SKM-1 (cell line): ENCODE results near the gene PSMG3.
"Not testable (repeated sequence)": the region's sequence is repeated elsewhere in the genome, so short reads cannot be mapped to it uniquely, and the experiment has no call there.

ENCODE experiments used
- DNase-seq: peaks from one replicate; lab custom pipeline; 2025; ENCODE audit not compliant: unreplicated experiment; lab: John Stamatoyannopoulos, UW

PSMG3 gene

GRCh38 chr7:1597066-1597760 lies 27.4 kb upstream of the PSMG3 start:
- DNase-seq, result no peak

GRCh38 chr7:1596181-1597043 lies 26.6 kb upstream of the PSMG3 start:
- no peak for DNase-seq

- no peak for DNase-seq
Observed at GRCh38 chr7:1595636-1596035, 25.8 kb upstream of the PSMG3 start.

GRCh38 chr7:1595027-1595426 lies 25.2 kb upstream of the PSMG3 start:
- no peak for DNase-seq

- no peak for DNase-seq
Observed at GRCh38 chr7:1593904-1594421, 24.1 kb upstream of the PSMG3 start.

GRCh38 chr7:1593091-1593866 lies 23.4 kb upstream of the PSMG3 start:
- no peak for DNase-seq

GRCh38 chr7:1592299-1592871 lies 22.6 kb upstream of the PSMG3 start:
- no peak for DNase-seq

- no peak for DNase-seq
Observed at GRCh38 chr7:1591876-1592275, 22.0 kb upstream of the PSMG3 start.

- no peak for DNase-seq
Observed at GRCh38 chr7:1591396-1591795, 21.6 kb upstream of the PSMG3 start.

- no peak for DNase-seq
Observed at GRCh38 chr7:1590887-1591286, 21.1 kb upstream of the PSMG3 start.

GRCh38 chr7:1590476-1590875 lies 20.6 kb upstream of the PSMG3 start:
- DNase-seq, result no peak

- DNase-seq, result no peak
Observed at GRCh38 chr7:1588978-1589377, 19.1 kb upstream of the PSMG3 start.

GRCh38 chr7:1587738-1588137 lies 17.9 kb upstream of the PSMG3 start:
- DNase-seq, result no peak

- DNase-seq, result no peak
Observed at GRCh38 chr7:1586827-1587705, 17.2 kb upstream of the PSMG3 start.

GRCh38 chr7:1586126-1586826 lies 16.4 kb upstream of the PSMG3 start:
- no peak for DNase-seq

- no peak for DNase-seq
Observed at GRCh38 chr7:1585142-1585981, 15.5 kb upstream of the PSMG3 start.

- DNase-seq, result no peak
Observed at GRCh38 chr7:1584700-1585099, 14.9 kb upstream of the PSMG3 start.

GRCh38 chr7:1583241-1583930 lies 13.6 kb upstream of the PSMG3 start:
- DNase-seq, result not testable (repeated sequence)
